Effector memory CD8-positive, alpha-beta T cell (primary cell): ENCODE data around the gene APH1B.
A peak's percentile ranks its signal among the peaks of the same experiment; 100 is the strongest.

Experiments
- ATAC-seq: fragments of 150-1000 bp; cut with Tn5 transposase; replicated peaks from 2 replicates; pipeline ENCODE4 v1.10.0; 2021; ENCODE audit warnings: mild to moderate bottlenecking, moderate library complexity
- DNase-seq, 3 experiments: peaks; one replicate each; pipeline ENCODE4 v3.0.0; 2021
- H3K27ac Mint-ChIP-seq, 2 donors: one replicate each; pipeline ENCODE4 v1.8.0; 2022; ENCODE audit warnings: mild to moderate bottlenecking in 2 of 2, mixed read lengths in 2 of 2, moderate library complexity in 2 of 2
- H3K27me3 Mint-ChIP-seq, 2 donors: one replicate each; pipeline ENCODE4 v1.8.0; 2022; ENCODE audit warnings: mixed read lengths in 2 of 2
- H3K36me3 Mint-ChIP-seq: one replicate; pipeline ENCODE4 v1.8.0; 2022; ENCODE audit warnings: mild to moderate bottlenecking, moderate library complexity, mixed read lengths; ENCODE audit not compliant: insufficient read depth
- H3K4me1 Mint-ChIP-seq, 2 donors: one replicate each; pipeline ENCODE4 v1.8.0; 2022; ENCODE audit warnings: low read depth in 2 of 2, mixed read lengths in 2 of 2
- H3K4me3 Mint-ChIP-seq, 2 donors: one replicate each; pipeline ENCODE4 v1.8.0; 2022; ENCODE audit warnings: mild to moderate bottlenecking in 2 of 2, mixed read lengths in 2 of 2, moderate library complexity in 2 of 2
- H3K9me3 Mint-ChIP-seq, 2 donors: one replicate each; pipeline ENCODE4 v1.8.0; 2022; ENCODE audit warnings: mixed read lengths in 2 of 2

APH1B gene

DNA sequence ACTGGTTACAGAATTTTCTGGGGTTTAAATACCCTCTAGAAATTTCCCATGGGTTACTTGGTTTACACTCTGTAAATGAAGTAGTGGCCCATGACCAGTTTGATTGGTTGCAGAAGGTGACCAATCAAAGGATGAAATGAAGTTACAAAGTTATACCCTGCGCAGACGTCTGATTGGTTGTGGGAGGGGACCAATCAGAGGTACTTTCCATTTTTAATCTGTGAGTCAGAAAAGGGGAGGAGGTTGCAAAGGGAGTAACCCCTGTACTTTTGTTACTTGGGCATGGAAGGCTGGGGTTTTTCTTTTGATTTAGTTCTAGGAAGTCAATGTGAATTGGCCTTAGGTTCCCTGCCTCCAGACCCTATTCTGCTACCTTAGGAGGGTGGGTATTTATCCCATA lies 18.7 kb upstream of the APH1B start:
- DNase-seq, result no peak
- peaks cover 5 to 17% of the 10 kb centered on the region in 2 donors for H3K4me1 Mint-ChIP-seq
- H3K27ac Mint-ChIP-seq, result no peak overlapping the region
- H3K9me3 Mint-ChIP-seq, result no peaks in the 10 kb centered on the region
- H3K27me3 Mint-ChIP-seq, result no peaks in the 10 kb centered on the region
- peaks cover 94% of the 10 kb centered on the region for H3K36me3 Mint-ChIP-seq
- peak; percentile 17 for ATAC-seq
- H3K4me3 Mint-ChIP-seq, result no peak overlapping the region

DNA sequence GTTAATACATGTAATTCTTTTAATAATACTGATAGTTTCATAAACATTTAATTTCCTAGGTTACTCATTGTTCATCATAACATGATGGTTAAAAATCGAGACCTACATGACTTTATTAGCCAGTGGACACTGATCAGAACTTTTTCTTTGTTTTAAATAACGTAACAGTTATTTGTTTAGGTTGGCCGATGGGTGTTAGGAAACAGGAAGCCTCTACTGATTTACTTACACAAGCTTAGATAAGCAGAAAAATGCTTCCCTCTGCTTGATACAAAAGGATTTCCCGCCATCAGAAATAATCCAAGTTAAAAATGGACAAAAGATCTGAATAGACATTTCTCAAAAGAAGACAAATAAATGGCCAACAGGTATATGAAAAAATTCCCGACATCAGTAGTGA lies 16.6 kb upstream of the APH1B start:
- H3K27ac Mint-ChIP-seq, result no peak overlapping the region
- no peaks in the 10 kb centered on the region for H3K27me3 Mint-ChIP-seq
- no peak overlapping the region for H3K4me3 Mint-ChIP-seq
- ATAC-seq, result no peak
- no peaks in the 10 kb centered on the region for H3K9me3 Mint-ChIP-seq
- DNase-seq, result no peak
- H3K4me1 Mint-ChIP-seq, result peaks cover 0 to 3% of the 10 kb centered on the region in 2 donors
- H3K36me3 Mint-ChIP-seq, result peaks cover 91% of the 10 kb centered on the region

DNA sequence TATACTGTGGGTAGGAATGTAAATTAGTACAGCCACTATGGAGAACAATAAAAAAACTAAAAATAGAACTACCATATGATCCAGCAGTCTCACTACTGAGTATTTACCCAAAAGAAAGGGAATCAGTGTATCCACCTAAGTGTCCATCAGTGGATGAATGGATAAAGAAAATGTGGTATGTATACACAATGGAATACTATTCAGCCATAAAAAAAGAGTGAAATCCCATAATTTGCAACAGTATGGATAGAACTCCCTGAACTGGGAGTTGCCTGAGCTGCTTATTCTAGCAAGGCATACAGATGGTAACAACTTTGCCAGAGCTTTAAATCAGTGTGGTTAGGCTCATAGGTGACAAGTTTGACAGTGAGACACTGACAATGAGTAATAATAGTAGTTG lies 16.1 kb upstream of the APH1B start:
- ATAC-seq, result no peak
- peak overlapping the region in 1 of 2 donors; percentile 59 for H3K27ac Mint-ChIP-seq

GRCh38 chr15:63263519-63263918 lies 13.9 kb upstream of the APH1B start:
- Mint-ChIP-seq H3K27ac (peak overlapping the region in 1 of 2 donors; percentile 35), H3K4me1 (peaks cover 0 to 3% of the 10 kb centered on the region in 2 donors), H3K27me3 (no peaks in the 10 kb centered on the region), H3K4me3 (no peak overlapping the region), H3K36me3 (peaks cover 79% of the 10 kb centered on the region), H3K9me3 (no peaks in the 10 kb centered on the region)
- DNase-seq (no peak), ATAC-seq (no peak)

More for the DNA sequence above, 16.1 kb upstream of the APH1B start:
- Mint-ChIP-seq H3K9me3 (no peaks in the 10 kb centered on the region), H3K36me3 (peaks cover 86% of the 10 kb centered on the region), H3K4me3 (no peak overlapping the region), H3K27me3 (no peaks in the 10 kb centered on the region), H3K4me1 (peaks cover 0 to 3% of the 10 kb centered on the region in 2 donors)
- no peak for DNase-seq

DNA sequence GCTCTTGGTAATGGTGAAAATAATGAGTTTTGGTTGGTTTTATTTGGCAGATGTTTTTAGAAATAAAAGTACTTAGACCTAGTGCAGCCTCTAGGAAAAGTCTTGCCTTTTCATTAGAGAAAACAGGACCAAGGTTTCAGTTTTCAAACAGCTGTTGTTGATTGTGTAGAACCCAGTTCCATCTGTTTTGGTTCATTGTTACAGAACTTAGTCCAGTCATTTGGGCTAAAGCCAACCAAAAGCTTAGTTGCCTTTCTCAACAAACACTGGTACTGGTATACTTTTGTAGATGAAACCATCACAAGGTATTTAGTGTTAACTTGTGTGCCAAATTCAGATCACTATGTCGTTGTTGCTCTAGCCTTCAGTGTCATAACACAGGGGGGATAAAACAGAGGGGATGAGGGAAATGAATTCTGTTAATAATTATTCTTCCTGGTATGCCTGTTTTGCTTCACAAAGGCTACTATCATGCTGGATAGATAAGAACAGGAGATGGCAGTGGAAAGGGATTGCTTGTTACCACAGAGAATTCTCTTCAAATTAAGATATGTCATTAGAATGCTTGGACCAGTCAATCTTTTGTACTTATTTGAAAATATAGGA lies 12.6 kb upstream of the APH1B start:
- no peak for DNase-seq
- H3K36me3 Mint-ChIP-seq, result peaks cover 66% of the 10 kb centered on the region
- H3K4me1 Mint-ChIP-seq, result peaks cover 0 to 9% of the 10 kb centered on the region in 2 donors
- H3K27me3 Mint-ChIP-seq, result no peaks in the 10 kb centered on the region
- no peak overlapping the region for H3K27ac Mint-ChIP-seq
- no peaks in the 10 kb centered on the region for H3K9me3 Mint-ChIP-seq
- ATAC-seq, result no peak
- no peak overlapping the region for H3K4me3 Mint-ChIP-seq

GRCh38 chr15:63274427-63274826 lies 3.0 kb upstream of the APH1B start:
- Mint-ChIP-seq H3K9me3 (no peaks in the 10 kb centered on the region), H3K27me3 (no peaks in the 10 kb centered on the region), H3K4me1 (peaks cover 23 to 40% of the 10 kb centered on the region in 2 donors), H3K4me3 (peak overlapping the region in 1 of 2 donors; percentile 44), H3K27ac (peak overlapping the region; percentile 68 to 92), H3K36me3 (no peaks in the 10 kb centered on the region)
- DNase-seq, result no peak
- no peak for ATAC-seq

DNA sequence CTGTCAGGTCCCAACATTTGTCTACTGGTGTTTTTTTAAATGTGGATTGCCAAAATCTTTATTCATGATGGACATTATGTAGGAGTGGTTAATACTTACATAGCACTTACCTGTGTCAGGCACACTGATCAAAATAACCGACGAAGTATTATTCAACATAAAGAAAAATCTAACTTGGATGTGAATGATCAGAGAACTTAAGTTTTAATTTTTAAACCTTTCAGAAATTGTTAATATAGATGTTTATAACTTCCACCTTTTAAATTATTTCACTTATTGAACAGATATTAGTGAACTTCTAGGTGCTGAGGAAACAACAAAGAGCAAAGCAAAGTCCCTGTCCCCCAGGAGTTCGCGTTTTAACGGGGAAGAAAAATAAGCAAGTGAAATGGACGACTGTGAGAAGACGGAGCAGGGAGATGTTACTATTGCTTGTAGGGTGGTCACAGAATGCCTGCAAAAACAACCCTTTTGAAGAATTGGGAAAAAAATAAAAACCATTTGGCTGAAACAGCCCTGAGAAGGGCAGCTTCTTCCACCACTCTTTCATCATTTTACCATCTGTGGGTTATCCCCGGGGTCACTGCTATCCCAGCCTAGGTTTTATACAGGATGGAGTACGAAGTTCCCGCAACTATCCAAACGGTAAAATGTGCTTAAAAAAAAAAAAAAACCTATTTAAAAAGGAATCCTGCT lies 915 bp upstream of the APH1B start:
- H3K36me3 Mint-ChIP-seq, result peaks cover 3% of the 10 kb centered on the region
- H3K9me3 Mint-ChIP-seq, result no peaks in the 10 kb centered on the region
- ATAC-seq (no peak), DNase-seq (no peak)
- no peaks in the 10 kb centered on the region for H3K27me3 Mint-ChIP-seq
- H3K4me1 Mint-ChIP-seq, result peaks cover 26 to 35% of the 10 kb centered on the region in 2 donors
- peak overlapping the region; percentile 77 to 78 for H3K4me3 Mint-ChIP-seq
- peak overlapping the region; percentile 73 to 85 for H3K27ac Mint-ChIP-seq

DNA sequence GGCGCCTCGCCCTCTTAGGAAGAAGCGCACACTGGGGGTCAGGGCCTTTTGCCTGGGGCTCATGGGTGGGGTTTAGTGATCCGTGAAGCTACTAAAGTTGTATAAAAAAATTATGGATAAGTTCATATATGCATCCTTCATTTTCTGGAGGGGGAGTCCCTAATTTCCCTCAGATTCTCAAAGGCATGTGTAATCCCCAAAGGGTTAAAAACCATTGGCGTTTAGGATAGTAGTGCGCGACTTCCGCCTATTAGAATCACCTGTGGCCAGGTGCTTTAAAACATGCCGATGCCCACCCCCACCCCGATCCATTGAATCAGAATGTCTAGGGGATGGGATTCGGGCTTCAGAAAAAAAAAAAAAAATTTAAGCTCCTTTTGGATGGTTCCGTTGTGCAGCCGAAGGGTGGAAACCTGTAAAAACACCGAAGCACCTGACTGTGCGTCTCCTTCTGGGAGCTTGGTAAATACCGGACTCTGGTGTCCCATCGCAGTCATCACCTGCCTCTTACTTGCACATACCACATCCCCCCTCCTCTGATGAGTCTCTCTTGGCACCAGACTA lies 570 bp downstream of the APH1B start:
- Mint-ChIP-seq H3K27ac (peak overlapping the region; percentile 73 to 85), H3K4me1 (peaks cover 26 to 35% of the 10 kb centered on the region in 2 donors), H3K27me3 (no peaks in the 10 kb centered on the region), H3K36me3 (peaks cover 3% of the 10 kb centered on the region), H3K9me3 (no peaks in the 10 kb centered on the region), H3K4me3 (peak overlapping the region; percentile 78 to 86)
- ATAC-seq (no peak), DNase-seq (peak in 1 of 3 experiments; percentile 13)

- Mint-ChIP-seq H3K4me3 (no peak overlapping the region), H3K4me1 (peaks cover 6 to 20% of the 10 kb centered on the region in 2 donors), H3K36me3 (peaks cover 11% of the 10 kb centered on the region), H3K9me3 (no peaks in the 10 kb centered on the region), H3K27ac (no peak overlapping the region), H3K27me3 (no peaks in the 10 kb centered on the region)
- ATAC-seq (no peak), DNase-seq (no peak)
These were observed 5.7 kb downstream of the APH1B start for GRCh38 chr15:63283126-63283525.

DNA sequence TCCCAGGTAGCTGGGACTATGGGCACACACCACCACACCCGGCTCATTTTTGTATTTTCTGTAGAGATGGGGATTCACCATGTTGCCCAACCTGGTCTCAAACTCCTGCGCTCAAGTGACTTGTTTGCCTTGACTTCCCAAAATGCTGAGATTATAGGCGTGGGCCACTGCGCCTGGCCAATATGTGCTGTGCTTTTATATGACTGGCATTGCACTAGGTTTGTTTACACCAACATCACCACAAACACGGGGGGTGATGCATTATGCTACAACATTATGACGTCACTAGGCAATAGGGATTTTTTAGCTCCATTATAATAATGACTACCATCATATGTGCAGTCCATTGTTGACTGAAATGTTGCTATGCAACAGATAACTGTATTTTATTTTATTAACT lies 6.9 kb downstream of the APH1B start:
- peaks cover 11% of the 10 kb centered on the region for H3K36me3 Mint-ChIP-seq
- H3K27ac Mint-ChIP-seq, result no peak overlapping the region
- peaks cover 8 to 17% of the 10 kb centered on the region in 2 donors for H3K4me1 Mint-ChIP-seq
- H3K27me3 Mint-ChIP-seq, result no peaks in the 10 kb centered on the region
- DNase-seq (no peak), ATAC-seq (no peak)
- no peak overlapping the region for H3K4me3 Mint-ChIP-seq
- no peaks in the 10 kb centered on the region for H3K9me3 Mint-ChIP-seq

GRCh38 chr15:63287109-63287508 lies 9.7 kb downstream of the APH1B start:
- Mint-ChIP-seq H3K27me3 (no peaks in the 10 kb centered on the region), H3K27ac (no peak overlapping the region), H3K4me3 (no peak overlapping the region), H3K9me3 (no peaks in the 10 kb centered on the region), H3K36me3 (peaks cover 8% of the 10 kb centered on the region), H3K4me1 (peaks cover 6 to 15% of the 10 kb centered on the region in 2 donors)
- DNase-seq (no peak), ATAC-seq (no peak)

DNA sequence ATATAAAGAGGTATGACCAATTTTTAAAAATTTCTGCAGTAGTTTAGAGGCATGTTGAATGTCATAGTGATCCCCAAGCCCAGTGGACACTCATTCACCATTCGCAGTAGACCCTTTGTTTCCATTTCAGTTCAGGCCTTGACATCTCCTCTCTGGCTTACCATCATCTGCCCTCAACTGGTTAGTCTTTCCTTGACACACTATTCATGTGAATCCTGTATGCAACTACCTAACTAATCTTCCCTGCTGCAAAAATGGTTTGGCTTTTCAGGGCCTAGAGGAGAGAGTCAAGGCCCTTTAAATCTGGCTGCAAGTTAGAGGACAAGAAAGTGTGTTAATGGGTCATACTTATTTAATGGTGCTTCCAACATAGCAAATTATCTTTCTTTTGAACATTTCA lies 10.9 kb downstream of the APH1B start:
- peak overlapping the region; percentile 17 to 59 for H3K27ac Mint-ChIP-seq
- H3K4me1 Mint-ChIP-seq, result peaks cover 6 to 12% of the 10 kb centered on the region in 2 donors
- H3K4me3 Mint-ChIP-seq, result no peak overlapping the region
- no peaks in the 10 kb centered on the region for H3K9me3 Mint-ChIP-seq
- no peak for DNase-seq
- H3K27me3 Mint-ChIP-seq, result no peaks in the 10 kb centered on the region
- no peak for ATAC-seq
- peaks cover 5% of the 10 kb centered on the region for H3K36me3 Mint-ChIP-seq

- Mint-ChIP-seq H3K36me3 (peaks cover 6% of the 10 kb centered on the region), H3K27ac (peak overlapping the region; percentile 17 to 59)
These were observed 11.5 kb downstream of the APH1B start for GRCh38 chr15:63288778-63289378.

More at GRCh38 chr15:63288778-63289378, 11.5 kb downstream of the APH1B start:
- Mint-ChIP-seq H3K4me1 (peaks cover 4 to 7% of the 10 kb centered on the region in 2 donors), H3K27me3 (no peaks in the 10 kb centered on the region), H3K4me3 (no peak overlapping the region), H3K9me3 (no peaks in the 10 kb centered on the region)
- no peak for DNase-seq
- ATAC-seq, result peak; percentile 62
